NCI-H526 (cell line): ENCODE results near the gene ACYP1.
"Not testable (repeated sequence)": the region's sequence is repeated elsewhere in the genome, so short reads cannot be mapped to it uniquely, and the experiment has no call there.

Experiments
- DNase-seq, 2 experiments: peaks; one replicate each; lab custom pipeline; 2025; lab: John Stamatoyannopoulos, UW

Gene ACYP1

DNA sequence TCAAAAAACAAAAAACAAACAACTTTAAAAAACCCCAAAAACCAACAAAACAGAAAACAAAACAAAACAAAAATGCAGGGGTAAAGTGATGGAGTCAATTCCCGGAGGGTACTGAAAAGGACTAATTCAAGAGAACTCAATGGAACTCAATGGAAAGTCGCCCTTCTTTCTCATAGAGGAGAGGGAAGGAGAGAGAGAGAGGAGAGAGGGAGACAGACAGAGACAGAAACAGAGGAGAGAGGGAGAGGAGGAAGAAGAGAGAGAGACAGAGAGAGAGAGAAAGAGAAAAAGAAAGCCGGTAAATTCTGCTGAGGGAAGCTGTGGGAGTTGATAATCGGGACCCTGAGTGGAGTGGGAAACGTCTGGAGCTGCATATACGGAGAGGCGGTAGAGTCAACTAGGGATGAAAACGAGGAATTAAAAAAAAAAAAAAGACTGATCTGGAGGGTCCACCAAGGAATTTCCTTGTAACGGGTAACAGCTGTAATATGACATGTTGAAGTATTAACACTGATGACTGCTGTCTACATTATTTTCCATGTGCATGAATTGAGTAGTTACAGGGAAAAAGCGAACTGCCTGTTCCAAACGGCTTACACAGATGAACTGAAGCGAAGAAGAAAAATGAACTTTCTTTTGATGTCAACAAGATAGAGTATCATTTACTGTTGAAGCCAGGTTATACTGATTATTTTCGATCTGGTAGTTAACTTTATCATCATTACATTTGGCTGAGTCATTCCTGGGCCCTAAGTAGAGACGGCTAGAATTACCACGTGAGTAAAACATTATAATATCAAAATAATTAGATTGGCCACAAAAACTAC is 4.7 kb upstream of the ACYP1 start:
- peak in 1 of 2 experiments; percentile 36 for DNase-seq

DNA sequence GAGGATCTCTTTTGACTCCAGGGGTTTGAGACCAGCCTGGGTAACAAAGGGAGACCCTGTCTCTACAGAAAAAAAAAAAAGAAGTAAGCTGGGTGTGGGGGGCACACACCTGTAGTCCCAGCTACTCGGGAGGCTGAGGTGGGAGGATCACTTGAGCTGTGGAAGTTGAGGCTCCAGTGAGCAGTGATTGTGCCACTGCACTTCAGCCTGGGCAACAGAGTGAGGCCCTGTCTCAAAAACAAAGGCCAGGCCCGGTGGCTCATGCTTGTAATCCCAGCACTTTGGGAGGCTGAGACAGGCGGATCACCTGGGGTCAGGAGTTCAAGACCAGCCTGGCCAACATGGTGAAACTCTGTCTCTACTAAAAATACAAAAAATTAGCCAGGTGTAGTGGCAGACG is 3.9 kb upstream of the ACYP1 start:
- DNase-seq: not testable (repeated sequence)

DNA sequence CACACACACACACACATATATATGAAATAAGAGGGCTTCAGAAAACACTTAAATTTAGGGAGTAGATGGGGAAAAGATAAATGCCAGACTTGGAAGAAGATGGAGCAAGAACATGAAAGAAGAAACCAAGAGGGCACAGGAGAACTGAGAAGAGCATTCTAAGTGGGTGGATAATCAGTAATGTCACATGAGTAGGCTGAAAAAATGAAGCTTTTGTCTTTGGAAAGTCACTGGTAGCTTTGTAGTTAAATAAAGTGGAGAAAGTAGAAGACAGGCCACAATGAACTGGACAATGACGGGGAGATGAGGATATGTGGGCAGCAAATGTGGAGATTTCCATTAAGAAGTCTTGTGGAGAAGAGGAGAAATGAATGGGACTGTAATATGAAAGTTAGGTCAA is 3.4 kb upstream of the ACYP1 start:
- DNase-seq: no peak

DNA sequence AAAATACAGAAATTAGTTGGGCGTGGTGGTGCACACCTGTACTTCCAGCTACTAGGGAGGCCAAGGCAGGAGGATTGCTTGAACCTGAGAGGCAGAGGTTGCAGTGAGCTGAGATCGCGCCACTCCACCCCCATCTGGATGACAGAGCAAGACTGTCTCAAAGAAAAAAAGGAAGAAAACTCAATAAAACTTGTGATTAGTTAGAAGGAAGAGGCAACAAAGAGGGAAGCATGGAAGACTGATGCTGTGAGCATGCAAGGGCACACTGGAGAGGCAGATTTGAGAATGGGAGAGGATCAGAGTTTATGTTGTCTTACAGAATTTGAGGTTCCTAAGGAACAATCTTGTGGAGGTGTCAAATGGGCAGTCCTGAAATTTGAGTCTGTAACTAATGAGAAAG is 2.9 kb upstream of the ACYP1 start:
- no peak for DNase-seq

DNA sequence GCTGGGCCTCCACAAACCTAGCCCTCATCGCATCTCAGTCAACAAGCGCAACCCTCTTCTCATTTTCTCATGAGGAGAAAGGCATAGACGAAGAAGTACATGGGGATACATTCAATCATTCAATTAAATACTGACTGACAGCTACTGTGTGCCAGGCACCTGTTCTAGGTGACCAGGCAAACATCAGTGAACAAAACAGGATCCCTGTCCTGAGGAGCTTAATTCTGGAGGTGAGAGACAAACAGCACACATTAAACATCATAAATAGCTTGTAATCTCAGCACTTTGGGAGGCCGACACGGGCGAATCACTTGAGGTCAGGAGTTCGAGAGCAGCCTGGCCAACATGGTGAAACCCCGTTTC is 362 bp upstream of the ACYP1 start:
- no peak for DNase-seq

DNA sequence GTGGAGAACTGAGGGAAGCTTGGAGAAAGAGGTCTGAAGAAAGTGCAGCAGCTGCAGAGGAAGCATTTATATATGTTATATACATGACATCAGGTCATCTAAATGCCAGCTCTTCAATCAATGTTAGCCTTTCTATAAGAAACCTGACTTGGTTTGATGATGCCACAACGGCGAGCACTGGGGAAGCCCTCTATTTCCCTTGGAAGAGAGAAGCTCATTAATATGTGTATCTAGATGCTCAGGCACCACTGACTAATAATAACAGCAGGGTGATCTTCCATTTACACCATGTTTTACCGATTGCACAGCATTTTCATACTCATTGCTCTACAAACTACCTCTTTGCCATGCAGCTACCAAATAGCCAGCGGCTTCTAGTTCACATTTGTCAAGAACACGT is 811 bp downstream of the ACYP1 start:
- DNase-seq: no peak

DNA sequence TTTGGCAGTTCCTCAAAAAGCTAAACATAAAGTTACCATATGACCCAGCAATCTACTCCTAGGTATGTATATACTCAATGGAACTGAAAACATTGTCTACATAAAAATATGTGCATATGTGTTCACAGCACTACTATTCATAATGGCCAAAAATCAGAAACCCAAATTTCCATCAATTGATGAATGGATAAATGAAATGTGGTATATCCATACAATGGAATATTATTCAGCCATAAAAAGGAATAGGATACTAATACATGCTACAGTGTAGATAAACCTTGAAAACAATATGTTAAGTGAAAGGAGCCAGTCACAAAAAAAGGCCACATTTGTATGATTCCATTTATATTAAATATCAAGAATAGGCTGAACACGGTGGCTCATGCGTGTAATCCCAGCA is 3.4 kb downstream of the ACYP1 start:
- DNase-seq: no peak

DNA sequence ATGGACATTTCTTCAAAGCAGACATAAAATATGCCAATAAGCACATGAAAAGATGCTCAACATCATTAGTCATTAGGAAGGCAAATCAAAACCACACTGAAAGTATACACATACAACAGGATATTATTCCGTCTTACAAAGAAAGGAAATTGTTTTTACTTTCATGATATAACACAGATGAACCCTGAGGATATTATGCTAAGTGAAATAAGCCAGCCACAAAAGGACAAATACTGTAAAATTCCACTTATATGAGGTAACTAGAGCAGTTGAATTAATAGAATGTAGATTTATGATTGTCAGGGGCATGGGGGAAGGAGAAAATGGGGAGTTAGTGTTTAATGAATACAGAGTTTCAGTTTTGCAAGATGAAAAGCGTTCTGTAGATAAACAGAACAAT is 4.2 kb downstream of the ACYP1 start:
- no peak for DNase-seq

DNA sequence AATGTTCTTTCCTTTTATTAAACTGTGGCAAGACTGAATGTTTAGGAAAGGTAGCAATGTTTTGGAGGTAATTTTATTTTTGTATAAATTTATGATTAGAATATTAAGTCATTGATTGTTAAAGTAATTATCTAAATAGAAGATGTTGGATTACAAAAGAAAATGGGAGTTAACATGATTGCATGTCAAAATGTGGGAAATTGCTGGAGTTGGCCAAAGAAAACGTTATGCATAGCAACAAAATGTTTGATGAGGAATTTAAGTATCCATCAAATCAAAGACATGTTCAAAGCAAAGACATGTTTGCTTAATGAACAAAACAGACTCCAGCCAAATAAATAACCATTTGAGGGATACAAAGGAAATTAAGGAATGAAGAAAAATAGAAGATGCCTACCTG is 9.4 kb downstream of the ACYP1 start:
- no peak for DNase-seq

DNA sequence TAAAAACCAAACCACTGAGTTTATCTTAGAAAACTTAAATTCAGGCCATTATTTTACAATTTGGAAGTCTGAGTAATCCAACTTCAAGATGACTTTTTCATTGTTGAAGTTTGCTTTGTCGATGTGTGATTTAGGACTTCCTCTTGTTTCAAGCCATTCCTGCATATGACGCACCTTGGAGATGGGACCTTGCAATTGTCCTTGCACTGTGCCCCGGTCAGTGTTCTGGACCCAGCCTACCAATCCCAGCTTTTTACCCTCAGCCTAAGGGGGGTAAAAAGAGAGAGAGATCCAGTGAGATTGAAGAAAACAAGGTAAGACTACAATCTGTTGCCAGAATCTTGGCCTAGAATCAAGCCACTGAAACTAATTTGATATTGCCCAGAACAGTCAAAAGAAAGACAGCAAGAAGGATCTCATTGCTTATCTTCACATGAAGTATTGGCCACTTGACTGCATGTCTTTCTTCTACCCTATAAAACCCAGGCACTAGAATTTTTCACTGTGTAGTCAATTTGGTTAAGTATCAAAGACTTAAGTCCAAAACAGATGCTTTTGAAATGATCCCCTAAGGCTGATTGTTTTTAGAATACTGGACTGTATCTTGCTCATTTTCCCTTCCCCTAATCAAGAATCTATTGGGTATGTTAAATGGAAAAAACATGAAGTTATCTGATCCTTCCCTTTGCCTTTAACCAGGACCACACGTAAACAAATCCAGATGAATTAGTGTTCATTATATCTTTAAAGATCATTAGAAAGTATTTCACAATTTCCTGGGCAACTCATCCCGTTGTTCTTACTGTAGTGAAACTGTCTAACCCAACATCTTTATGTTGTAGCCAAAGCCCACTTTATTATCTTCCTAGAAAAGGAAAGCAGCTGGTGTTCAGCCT is 10.2 kb downstream of the ACYP1 start:
- no peak for DNase-seq

DNA sequence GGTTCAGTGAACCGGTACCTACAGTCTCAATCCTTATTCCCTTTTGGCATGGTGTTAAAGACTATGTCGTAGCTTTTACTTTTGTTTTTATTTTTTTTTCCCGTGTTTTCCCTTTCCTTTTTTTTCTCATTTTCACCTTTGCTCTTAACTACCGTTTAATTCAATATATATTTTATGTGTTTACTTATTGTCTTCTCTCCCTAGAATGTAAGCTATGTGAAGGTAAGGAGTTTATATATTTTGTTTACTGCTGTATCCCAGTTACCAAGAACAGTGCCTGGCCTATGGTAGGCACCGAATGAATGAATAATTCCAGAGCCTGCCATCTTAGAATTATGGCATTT is 12.3 kb downstream of the ACYP1 start:
- no peak for DNase-seq

DNA sequence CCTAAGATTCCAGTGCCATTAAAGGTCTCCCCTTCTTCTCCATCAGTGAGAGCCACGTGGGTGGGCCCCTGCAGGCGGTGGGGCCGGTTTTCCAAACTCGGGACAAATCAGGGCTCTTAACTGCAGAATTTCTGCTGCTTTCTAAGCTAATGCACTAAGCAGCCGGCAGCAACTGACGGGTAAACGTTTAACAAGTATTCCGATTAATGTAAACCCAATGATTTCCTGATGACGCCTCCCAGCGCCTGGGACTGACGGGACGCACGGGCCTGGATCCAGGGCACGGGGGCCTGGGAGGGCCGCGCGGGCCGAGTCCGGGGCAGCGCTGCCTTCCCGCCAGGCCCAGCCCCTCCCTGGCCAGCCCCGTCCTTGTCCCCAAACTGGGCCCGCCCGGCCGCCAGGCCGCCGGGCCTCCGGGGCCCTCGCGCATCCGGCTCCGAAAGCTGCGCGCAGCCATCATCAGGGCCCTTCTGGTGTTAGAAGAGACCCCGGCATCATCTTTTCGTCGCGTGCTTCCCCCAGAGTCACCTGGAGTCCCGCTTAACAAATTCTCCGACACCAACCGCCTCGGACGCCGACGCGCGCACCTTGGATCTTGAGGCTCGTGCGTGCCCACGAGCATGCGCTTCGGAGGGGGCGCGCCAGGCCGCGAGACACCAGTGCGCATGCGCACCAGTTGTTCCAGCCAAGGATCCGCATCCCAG is 12.8 kb downstream of the ACYP1 start, which contains the start of gene MLH3:
MLH3 (minus strand) TSS at position 616 of the 704 bp plus-strand sequence. CDS start 1,812 bp downstream, outside the sequence.
- DNase-seq: peak; percentile 73 to 93

DNA sequence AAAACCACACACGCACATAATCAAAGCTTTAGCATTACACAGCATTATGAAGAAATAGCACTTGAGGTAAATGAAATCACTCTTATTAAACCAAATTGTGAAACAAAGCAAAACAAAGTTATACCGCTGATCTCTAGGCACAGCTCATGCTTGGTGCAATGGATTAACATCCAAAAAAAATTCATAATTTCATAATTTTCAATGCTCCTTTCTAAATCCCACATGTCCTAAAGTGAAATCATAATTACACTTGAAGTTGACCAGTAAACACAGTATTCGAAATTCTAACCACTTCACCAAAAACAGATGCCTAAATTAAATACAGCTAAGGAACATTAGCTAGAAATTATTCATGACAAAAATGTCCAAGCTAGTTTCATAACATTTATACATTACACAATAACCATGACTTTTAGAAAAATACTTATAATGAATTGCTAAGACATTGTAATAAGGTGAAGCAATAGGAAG is 14.1 kb downstream of the ACYP1 start:
- no peak for DNase-seq

DNA sequence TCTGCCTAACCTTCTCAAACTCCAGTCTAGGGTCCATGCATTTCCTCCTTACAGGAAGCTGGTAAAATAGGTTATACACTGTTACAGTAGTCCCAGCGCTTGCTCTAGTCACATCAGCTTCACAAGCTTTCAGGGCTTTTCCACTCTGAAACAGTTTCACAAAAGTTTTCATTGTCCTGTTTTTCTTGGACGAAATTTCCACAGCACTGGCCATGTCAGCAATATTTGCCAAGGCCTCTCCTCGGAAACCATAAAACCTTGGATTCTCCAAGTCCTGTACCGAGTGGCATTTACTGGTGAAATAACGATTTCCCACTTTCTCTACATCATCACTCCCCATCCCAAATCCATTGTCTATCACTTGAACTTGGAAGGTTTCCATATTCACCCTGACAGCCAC is 14.7 kb downstream of the ACYP1 start:
- DNase-seq: no peak

DNA sequence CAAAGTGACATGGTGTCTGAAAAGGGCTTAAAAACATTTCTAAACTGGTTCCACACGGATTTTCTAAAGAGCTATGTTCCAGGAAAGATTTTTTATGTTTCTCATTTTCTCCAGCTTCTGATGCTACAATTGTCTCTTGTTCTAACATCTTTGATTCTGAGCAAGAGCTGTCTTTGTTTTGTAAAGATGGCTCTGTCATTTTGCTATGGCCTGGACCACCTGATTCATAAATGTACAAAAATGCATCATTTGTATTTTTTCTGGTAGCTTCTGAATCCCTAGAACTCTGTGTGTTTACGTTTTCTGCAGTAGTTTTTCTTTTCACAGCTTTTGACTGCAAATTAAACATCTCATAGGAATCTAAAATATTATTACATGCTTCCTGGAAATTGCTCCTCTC is 15.7 kb downstream of the ACYP1 start:
- no peak for DNase-seq

DNA sequence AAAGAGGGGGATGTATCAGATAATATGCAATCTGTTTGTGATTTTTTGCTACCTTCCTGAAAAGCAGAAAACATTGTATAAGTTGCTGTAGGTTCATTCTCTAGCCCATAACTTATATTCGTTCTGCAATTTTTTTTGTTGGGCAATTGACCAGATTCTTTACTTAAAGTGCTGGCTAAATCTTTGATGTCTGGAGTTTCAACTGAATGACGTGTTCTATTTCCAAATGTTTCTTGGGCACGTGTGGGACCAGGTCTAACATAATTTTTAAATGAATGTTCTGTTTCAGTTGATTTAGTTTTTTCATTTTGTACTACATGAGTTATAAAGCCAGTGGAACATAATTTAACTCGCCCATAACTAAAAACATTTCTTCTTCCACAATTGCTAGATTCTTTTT is 16.3 kb downstream of the ACYP1 start:
- DNase-seq: no peak

DNA sequence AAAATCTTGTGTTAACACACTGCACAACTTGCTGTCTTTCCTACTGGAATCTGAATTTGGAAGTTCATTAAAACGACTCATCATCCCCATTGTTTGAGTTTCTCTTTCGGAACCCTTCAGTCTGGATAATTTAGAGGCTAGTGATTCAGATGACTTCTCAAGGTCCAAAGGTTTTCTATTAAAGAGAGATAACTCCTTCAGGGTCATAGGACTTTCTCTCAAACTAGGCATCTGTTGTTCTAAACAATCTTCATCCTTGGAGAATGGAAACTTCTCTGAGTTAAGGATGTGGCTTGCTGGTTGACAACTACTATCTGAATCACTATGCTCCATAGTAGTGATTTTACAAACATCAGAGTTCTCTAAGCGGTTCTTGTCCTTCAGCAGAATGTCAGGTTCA is 16.9 kb downstream of the ACYP1 start:
- no peak for DNase-seq

DNA sequence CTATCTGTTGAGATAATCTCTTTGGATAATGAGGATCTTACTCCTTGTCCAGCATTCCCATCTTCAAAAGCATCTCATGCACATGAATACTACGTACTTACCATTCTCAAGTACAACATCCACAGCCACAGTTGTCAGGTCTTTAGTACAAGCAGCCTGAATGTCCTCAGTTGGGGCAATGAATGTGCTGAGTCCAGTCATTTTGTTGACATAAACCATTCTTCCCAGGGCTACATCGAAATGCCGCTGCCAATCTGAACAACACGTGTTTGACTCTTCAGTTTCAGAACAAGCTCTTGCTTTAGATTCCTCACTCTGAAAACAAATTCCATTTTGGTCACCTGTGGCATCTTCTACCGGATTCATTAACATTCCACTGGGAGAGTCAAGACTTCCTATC is 17.5 kb downstream of the ACYP1 start:
- DNase-seq: no peak

DNA sequence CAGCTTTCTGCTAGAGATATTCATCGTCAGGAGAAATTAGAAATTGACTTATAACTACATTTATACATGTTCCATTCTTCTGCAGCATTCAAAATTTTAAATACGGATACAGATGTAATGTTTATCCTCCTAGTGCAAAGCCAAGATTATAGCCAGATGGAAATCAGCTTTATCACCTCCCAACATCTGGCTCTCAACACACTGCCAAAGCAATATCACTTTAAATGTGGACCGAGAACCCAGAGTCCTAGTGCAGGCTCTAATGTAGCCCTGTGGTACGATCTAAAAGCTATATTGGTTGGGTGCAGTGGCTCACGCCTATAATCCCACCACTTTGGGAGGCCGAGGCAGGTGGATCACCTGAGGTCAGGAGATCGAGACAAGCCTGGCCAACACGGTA is 19.1 kb downstream of the ACYP1 start:
- DNase-seq: no peak

DNA sequence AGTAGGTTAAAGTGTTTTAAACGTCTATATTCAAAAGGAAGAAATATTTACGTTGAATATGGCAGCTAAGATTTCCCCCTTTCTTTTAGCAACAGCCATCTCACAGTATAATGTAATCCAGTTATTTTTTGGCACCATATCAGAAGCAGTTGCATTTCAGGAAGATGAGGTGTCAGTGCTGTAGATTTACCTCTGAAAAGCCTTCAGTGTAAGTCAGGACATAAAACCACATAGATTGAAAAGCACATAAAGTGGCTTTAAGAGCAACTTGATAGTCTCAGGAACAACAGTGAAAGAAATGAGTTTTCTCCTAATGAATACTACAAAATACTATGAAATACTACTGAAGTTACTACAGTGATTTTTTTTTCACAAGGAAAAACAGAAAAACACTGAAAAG is 19.5 kb downstream of the ACYP1 start:
- DNase-seq: no peak

DNA sequence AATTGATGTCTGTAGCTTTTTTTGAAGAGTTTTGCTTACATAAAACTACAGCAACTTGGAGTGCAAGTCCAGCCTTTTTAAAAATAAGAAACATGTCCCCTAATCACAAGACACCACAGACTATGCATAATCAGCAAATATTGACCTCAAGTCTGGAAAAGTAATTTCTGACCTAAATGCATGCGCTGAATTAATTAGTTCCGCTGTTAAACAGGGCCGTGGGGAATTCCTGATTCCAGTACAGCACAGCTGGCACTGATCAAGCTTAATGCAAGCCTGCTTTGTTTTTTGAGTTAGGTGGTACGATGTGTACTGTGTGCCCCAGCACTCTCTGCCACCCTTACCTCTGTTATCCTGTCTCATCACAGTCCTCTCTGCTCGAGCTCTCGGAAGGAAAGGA is 21.8 kb downstream of the ACYP1 start:
- DNase-seq: peak in 1 of 2 experiments; percentile 23

DNA sequence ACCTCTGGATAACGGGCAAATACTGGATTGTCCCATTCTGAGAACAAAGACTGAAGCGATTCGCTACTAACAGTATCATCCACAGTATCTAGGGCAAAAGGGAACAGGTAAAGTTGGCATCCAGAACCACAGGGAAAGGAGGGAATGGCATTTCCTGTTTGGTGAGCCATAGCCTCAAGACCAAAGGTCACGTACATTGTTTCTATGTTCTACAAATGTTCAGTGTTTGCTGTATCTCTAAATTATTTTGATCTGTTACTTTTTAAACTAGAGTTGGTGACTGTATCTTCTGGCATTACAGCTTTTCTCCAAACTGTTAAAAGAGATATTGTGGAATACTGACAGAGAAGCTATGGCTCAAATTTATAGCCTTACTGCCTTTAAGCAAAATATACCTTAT is 22.2 kb downstream of the ACYP1 start:
- no peak for DNase-seq

DNA sequence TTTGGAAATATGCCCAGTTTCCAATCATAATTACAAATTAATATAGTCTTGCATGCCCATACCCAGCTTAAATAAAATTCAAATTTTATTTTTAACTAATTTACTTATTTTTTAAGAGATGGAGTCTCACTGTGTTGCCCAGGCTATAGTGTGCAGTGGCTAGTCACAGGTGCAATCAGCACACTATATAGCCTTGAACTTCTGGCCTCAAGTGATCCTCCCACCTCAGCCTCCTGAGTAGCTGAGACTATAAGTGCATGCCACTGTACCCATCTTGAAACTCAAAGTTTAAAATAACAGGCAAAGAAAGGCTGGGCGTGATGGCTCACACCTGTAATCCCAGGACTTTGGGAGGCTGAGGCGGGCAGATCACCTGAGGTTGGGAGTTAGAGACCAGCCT is 22.9 kb downstream of the ACYP1 start:
- DNase-seq: no peak
